ENCODE results near the gene CYP26B1. TPM values are rescaled to one million over a fixed set of nuclear protein-coding genes. Genes with fewer than 3 reads are reported as not detected.

CYP26B1 gene
- total RNA-seq, 1 experiment from 2014 or later, result 3.9 TPM

- peaks cover 9% of the 10 kb centered on the region for H3F3A ChIP-seq (ENCODE audit: low read length, unreplicated experiment)
- no peak overlapping the region for H3K27ac ChIP-seq (ENCODE audit: low read length)
- TF ChIP-seq EZH2 (IDR thresholded peaks at IDR 0.05; ENCODE audit: low read length, unreplicated experiment) (no peak), EZH2phosphoT487 (IDR thresholded peaks at IDR 0.05; ENCODE audit: borderline replicate concordance, low read length) (no peak)
- TF ChIP-seq, protein P1, sequence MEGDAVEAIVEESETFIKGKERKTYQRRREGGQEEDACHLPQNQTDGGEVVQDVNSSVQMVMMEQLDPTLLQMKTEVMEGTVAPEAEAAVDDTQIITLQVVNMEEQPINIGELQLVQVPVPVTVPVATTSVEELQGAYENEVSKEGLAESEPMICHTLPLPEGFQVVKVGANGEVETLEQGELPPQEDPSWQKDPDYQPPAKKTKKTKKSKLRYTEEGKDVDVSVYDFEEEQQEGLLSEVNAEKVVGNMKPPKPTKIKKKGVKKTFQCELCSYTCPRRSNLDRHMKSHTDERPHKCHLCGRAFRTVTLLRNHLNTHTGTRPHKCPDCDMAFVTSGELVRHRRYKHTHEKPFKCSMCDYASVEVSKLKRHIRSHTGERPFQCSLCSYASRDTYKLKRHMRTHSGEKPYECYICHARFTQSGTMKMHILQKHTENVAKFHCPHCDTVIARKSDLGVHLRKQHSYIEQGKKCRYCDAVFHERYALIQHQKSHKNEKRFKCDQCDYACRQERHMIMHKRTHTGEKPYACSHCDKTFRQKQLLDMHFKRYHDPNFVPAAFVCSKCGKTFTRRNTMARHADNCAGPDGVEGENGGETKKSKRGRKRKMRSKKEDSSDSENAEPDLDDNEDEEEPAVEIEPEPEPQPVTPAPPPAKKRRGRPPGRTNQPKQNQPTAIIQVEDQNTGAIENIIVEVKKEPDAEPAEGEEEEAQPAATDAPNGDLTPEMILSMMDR (conservative IDR thresholded peaks at IDR 0.05; ENCODE audit: low read depth, low read length), result no peak
- ChIA-PET CTCF (no interaction called here), POLR2A (ENCODE audit: unreplicated experiment) (no interaction called here)
- ATAC-seq (no peak), DNase-seq (no peak)
- no peak overlapping the region for H2AFZ ChIP-seq (ENCODE audit: low read length)
- intact Hi-C loops (cut with micrococcal nuclease), result no loop called here
- H3K9ac ChIP-seq (ENCODE audit: low read length), result no peak overlapping the region
- no TSS peak for BruUV-seq (replicated peaks)
- H3K4me1 ChIP-seq (ENCODE audit: insufficient read depth, low read length), result peaks cover 25% of the 10 kb centered on the region
- H3K79me2 ChIP-seq (ENCODE audit: low read length), result no peaks in the 10 kb centered on the region
- H3K36me3 ChIP-seq (ENCODE audit: low read depth, low read length), result no peaks in the 10 kb centered on the region
- no peaks in the 10 kb centered on the region for H3K9me2 ChIP-seq (replicated peaks; ENCODE audit: low read length)
- no peaks in the 10 kb centered on the region for H4K20me1 ChIP-seq (ENCODE audit: low read length)
- 0 out of 2 replicates have a peak, but pooled peaks cover 7% of the 10 kb centered on the region for H3K27me3 ChIP-seq (ENCODE audit: low read length)
- H3K4me2 ChIP-seq (ENCODE audit: low read length), result no peak overlapping the region
- H3K4me3 ChIP-seq (ENCODE audit: low read length), result no peak overlapping the region
- H3K9me3 ChIP-seq (ENCODE audit: low read length), result no peaks in the 10 kb centered on the region
Observed at GRCh38 chr2:72118951-72119350, 28.7 kb downstream of the CYP26B1 start.

DNA sequence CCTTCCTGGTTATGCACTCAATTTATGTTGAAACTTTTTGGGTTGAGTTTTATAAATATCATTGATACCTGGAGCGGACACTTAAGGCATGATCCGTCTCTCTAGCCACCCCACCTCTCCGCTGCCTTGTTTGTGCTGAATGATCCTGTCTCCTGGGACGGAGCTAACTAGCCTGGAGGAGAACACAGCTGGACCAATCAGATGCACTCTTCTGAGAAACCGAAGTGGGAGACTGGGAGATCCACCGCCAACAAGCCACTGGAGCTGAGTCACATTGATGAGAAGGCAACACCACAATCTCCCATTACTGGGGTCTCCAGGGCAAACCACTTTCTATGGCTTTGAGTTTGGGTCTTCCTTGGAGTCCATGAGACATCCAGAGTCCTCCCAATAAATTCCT lies 29.3 kb downstream of the CYP26B1 start:
- Histone ChIP-seq H2AFZ (ENCODE audit: low read length) (no peak overlapping the region), H3K36me3 (ENCODE audit: low read depth, low read length) (no peaks in the 10 kb centered on the region), H3K4me2 (ENCODE audit: low read length) (no peak overlapping the region), H3K9ac (ENCODE audit: low read length) (no peak overlapping the region), H3K27ac (ENCODE audit: low read length) (no peak overlapping the region), H3K4me1 (ENCODE audit: insufficient read depth, low read length) (peaks cover 25% of the 10 kb centered on the region), H3K27me3 (ENCODE audit: low read length) (0 out of 2 replicates have a peak, but pooled peaks cover 2% of the 10 kb centered on the region), H3K79me2 (ENCODE audit: low read length) (no peaks in the 10 kb centered on the region), H3F3A (ENCODE audit: low read length, unreplicated experiment) (peaks cover 9% of the 10 kb centered on the region), H4K20me1 (ENCODE audit: low read length) (no peaks in the 10 kb centered on the region), H3K9me3 (ENCODE audit: low read length) (no peaks in the 10 kb centered on the region), H3K4me3 (ENCODE audit: low read length) (no peak overlapping the region), H3K9me2 (replicated peaks; ENCODE audit: low read length) (no peaks in the 10 kb centered on the region)
- DNase-seq (no peak), ATAC-seq (no peak)
- intact Hi-C loops (cut with micrococcal nuclease), result no loop called here
- ChIA-PET POLR2A (ENCODE audit: unreplicated experiment) (no interaction called here), CTCF (no interaction called here)
- TF ChIP-seq, protein P1 (conservative IDR thresholded peaks at IDR 0.05; ENCODE audit: low read depth, low read length), result no peak
- TF ChIP-seq EZH2 (IDR thresholded peaks at IDR 0.05; ENCODE audit: low read length, unreplicated experiment), result no peak
- no peak for TF ChIP-seq EZH2phosphoT487 (IDR thresholded peaks at IDR 0.05; ENCODE audit: borderline replicate concordance, low read length)
- BruUV-seq (replicated peaks), result no TSS peak

DNA sequence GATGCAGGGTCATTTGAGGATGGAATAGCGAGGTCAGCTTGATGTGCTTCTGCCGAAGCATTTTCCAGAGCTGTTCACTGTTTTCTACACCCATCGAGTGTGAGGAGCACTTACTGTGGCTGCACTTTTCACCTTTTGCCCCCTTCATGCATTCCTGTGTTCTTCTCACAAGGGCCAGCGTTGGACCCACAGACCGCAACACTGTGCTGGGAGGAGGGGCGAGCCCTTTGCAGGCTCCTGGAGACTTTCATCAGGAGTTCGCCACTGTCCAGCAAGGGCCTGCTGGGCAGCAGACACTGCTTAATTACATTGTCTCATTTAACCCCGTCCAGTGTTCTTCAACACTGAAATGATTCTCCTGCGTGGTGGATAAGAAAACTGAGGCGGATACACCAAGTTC lies 29.9 kb downstream of the CYP26B1 start:
- Histone ChIP-seq H3K9ac (ENCODE audit: low read length) (no peak overlapping the region), H3K4me2 (ENCODE audit: low read length) (no peak overlapping the region), H3K27me3 (ENCODE audit: low read length) (no peaks in the 10 kb centered on the region), H3K36me3 (ENCODE audit: low read depth, low read length) (no peaks in the 10 kb centered on the region), H4K20me1 (ENCODE audit: low read length) (no peaks in the 10 kb centered on the region), H3K27ac (ENCODE audit: low read length) (no peak overlapping the region), H2AFZ (ENCODE audit: low read length) (no peak overlapping the region), H3K4me3 (ENCODE audit: low read length) (no peak overlapping the region), H3K9me3 (ENCODE audit: low read length) (no peaks in the 10 kb centered on the region), H3F3A (ENCODE audit: low read length, unreplicated experiment) (peaks cover 9% of the 10 kb centered on the region), H3K4me1 (ENCODE audit: insufficient read depth, low read length) (peaks cover 32% of the 10 kb centered on the region), H3K9me2 (replicated peaks; ENCODE audit: low read length) (no peaks in the 10 kb centered on the region), H3K79me2 (ENCODE audit: low read length) (no peaks in the 10 kb centered on the region)
- intact Hi-C loops (cut with micrococcal nuclease), result no loop called here
- no peak for ATAC-seq
- no peak for DNase-seq
- no peak for TF ChIP-seq EZH2phosphoT487 (IDR thresholded peaks at IDR 0.05; ENCODE audit: borderline replicate concordance, low read length)
- no TSS peak for BruUV-seq (replicated peaks)
- ChIA-PET POLR2A (ENCODE audit: unreplicated experiment) (no interaction called here), CTCF (no interaction called here)

Measured in PC-3 (cell line).